Natural killer cell (primary cell): Measurements from ENCODE around the gene ULK4. TPM values are rescaled to one million over a fixed set of nuclear protein-coding genes. Genes with fewer than 3 reads are reported as not detected.

Source experiments
- ATAC-seq, 3 donors: fragments of 150-1000 bp in 2 of 3; fragments of 200-7000 bp in 1 of 3; cut with Tn5 transposase; 1 replicate in 1 of 3; 2 replicates in 2 of 3; pipeline ENCODE4 v1.10.0; 2021; ENCODE audit warnings: mild to moderate bottlenecking in 2 of 3, moderate library complexity in 2 of 3
- DNase-seq, 2 donors: peaks; one replicate each; pipeline versions ENCODE4 v3.0.0 to v3.0.0-alpha.2; 2013 to 2021; ENCODE audit warnings: mixed read lengths in 1 of 2
- H3K27ac ChIP-seq: one replicate; pipeline ENCODE4 v1.5.1; 2013; ENCODE audit warnings: mild to moderate bottlenecking, low read length
- H3K27me3 ChIP-seq: one replicate; pipeline ENCODE4 v1.6.1; 2013; ENCODE audit warnings: low read length; ENCODE audit not compliant: control insufficient read depth, insufficient read depth
- H3K36me3 ChIP-seq: one replicate; pipeline ENCODE4 v1.6.1; 2013; ENCODE audit warnings: low read length; ENCODE audit not compliant: control insufficient read depth, insufficient read depth
- H3K4me1 ChIP-seq: one replicate; pipeline ENCODE4 v1.6.1; 2013; ENCODE audit warnings: low read length; ENCODE audit not compliant: control insufficient read depth, insufficient read depth
- H3K4me3 ChIP-seq: one replicate; pipeline ENCODE4 v1.5.1; 2013; ENCODE audit warnings: low read length
- H3K9me3 ChIP-seq: one replicate; pipeline ENCODE4 v1.6.1; 2013; ENCODE audit warnings: low read length; ENCODE audit not compliant: control insufficient read depth, insufficient read depth
- H3K27ac Mint-ChIP-seq, 2 donors: one replicate each; pipeline ENCODE4 v1.8.0; 2022; ENCODE audit warnings: mild to moderate bottlenecking in 2 of 2, mixed read lengths in 2 of 2, moderate library complexity in 1 of 2
- H3K27me3 Mint-ChIP-seq, 2 donors: one replicate each; pipeline ENCODE4 v1.8.0; 2022; ENCODE audit warnings: low read depth in 2 of 2, mixed read lengths in 2 of 2
- H3K36me3 Mint-ChIP-seq: one replicate; pipeline ENCODE4 v1.8.0; 2022; ENCODE audit warnings: mixed read lengths
- H3K4me1 Mint-ChIP-seq, 2 donors: one replicate each; pipeline ENCODE4 v1.8.0; 2022; ENCODE audit warnings: mixed read lengths in 2 of 2
- H3K4me3 Mint-ChIP-seq: one replicate; pipeline ENCODE4 v1.8.0; 2022; ENCODE audit warnings: mild to moderate bottlenecking, moderate library complexity, mixed read lengths
- H3K9me3 Mint-ChIP-seq, 2 donors: one replicate each; pipeline ENCODE4 v1.8.0; 2022; ENCODE audit warnings: mixed read lengths in 2 of 2
- WGBS: methylation state at CpG from one replicate; pipeline ENCODE4 v1.1.7; 2013; ENCODE audit warnings: missing lambda C conversion rate; ENCODE audit not compliant: insufficient coverage; 5-methylcytosine and 5-hydroxymethylcytosine counted together
- intact Hi-C: fragments of 100-400 bp; cut with micrococcal nuclease; formaldehyde crosslinking; loops from one replicate; pipeline ENCODE4 v1.14.2; 2022
- total RNA-seq, 4 donors: library from RNA; stranded (reverse); fragments of 120-200 nt in 1 of 4; gene quantifications; one replicate each; pipeline versions ENCODE4 v1.2.3 to v1.2.4, GENCODE V29; 2013 to 2022
- TF ChIP-seq, protein P1 (sequence below): fragments of 200-600 bp; IDR thresholded peaks from one replicate; pipeline ENCODE4 v1.8.0; 2022; ENCODE audit warnings: antibody characterized with exemption

ULK4 gene
- total RNA-seq, 3 donors from 2014 or later (not counting 1 experiment from before 2014, with no cell fraction given): 19.2 to 25.7 (median 21.2) TPM

DNA sequence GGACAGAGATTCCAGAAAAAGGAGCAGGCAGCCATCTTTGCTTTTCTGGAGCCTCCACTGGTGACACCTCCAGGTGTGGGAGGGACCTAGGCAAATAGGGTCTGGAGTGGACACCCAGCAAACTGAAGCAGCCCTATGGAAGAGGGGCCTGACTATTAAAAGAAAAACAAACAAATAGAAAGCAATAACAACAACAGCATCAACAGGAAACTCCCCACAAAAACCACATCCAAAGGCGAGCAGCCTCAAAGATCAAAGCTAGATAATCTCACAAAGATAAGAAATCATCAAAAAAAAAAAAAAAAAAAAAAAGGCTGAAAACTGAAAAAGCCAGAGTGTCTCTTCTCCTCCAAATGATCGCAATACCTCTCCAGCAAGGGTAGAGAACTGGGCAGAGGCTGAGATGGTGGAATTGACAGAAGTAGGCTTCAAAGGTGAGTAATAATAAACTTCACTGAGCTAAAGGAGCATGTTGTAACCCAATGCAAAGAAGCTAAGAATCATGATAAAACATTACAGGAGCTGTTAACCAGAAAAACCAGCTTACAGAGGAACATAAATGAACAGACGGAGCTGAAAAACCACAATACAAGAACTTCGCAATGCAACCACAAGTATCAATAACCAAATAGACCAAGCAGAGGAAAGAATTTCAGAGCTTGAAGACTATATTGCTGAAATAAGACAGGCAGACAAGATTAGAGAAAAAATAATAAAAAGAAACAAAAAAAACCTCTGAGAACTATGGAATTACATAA is 537.2 kb downstream of the ULK4 start:
- Histone ChIP-seq H3K4me3 (no peak overlapping the region), H3K4me1 (peaks cover 14% of the 10 kb centered on the region), H3K27me3 (no peaks in the 10 kb centered on the region), H3K36me3 (no peaks in the 10 kb centered on the region), H3K9me3 (no peaks in the 10 kb centered on the region), H3K27ac (no peak overlapping the region)
- peak in 2 of 3 donors; percentile 26 to 29 for ATAC-seq
- peak in 1 of 2 donors; percentile 17 for DNase-seq
- intact Hi-C loops: no loop called here
- WGBS: 50% methylated on average over 1 of the region's 4 CpGs
- Mint-ChIP-seq H3K27ac (peak overlapping the region; percentile 61 to 74), H3K4me1 (peaks cover 28 to 33% of the 10 kb centered on the region in 2 donors), H3K36me3 (peaks cover 7% of the 10 kb centered on the region), H3K4me3 (peak overlapping the region; percentile 74), H3K9me3 (peaks cover 2 to 9% of the 10 kb centered on the region in 2 donors), H3K27me3 (no peaks in the 10 kb centered on the region)
- TF ChIP-seq, protein P1, sequence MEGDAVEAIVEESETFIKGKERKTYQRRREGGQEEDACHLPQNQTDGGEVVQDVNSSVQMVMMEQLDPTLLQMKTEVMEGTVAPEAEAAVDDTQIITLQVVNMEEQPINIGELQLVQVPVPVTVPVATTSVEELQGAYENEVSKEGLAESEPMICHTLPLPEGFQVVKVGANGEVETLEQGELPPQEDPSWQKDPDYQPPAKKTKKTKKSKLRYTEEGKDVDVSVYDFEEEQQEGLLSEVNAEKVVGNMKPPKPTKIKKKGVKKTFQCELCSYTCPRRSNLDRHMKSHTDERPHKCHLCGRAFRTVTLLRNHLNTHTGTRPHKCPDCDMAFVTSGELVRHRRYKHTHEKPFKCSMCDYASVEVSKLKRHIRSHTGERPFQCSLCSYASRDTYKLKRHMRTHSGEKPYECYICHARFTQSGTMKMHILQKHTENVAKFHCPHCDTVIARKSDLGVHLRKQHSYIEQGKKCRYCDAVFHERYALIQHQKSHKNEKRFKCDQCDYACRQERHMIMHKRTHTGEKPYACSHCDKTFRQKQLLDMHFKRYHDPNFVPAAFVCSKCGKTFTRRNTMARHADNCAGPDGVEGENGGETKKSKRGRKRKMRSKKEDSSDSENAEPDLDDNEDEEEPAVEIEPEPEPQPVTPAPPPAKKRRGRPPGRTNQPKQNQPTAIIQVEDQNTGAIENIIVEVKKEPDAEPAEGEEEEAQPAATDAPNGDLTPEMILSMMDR: no peak

DNA sequence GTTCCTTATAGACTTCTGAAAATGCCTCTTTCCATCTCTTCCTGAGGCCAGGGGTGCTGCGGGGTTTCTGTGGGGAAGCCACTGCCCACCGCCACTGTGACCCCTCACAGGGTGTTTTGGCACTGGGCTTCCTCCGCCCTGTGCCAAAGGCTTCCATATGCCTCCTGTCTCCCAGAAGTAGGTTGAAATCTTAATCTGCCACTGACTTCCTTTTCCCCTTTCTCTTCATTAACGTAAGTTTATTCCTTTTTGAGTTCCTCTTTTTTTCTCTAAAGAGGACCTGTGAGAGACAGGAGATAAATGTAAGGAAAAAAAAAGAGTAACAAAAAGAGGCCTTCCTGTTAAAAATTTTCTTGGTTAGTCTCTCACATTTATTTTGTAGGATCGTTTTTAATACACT is 542.1 kb downstream of the ULK4 start:
- TF ChIP-seq, protein P1: no peak
- ATAC-seq (peak in 1 of 3 donors; percentile 5), DNase-seq (no peak)
- Mint-ChIP-seq H3K4me1 (peaks cover 42 to 58% of the 10 kb centered on the region in 2 donors), H3K27me3 (no peaks in the 10 kb centered on the region), H3K9me3 (no peaks in the 10 kb centered on the region), H3K36me3 (no peaks in the 10 kb centered on the region), H3K4me3 (peak overlapping the region; percentile 76), H3K27ac (peak overlapping the region; percentile 76 to 81)
- Histone ChIP-seq H3K9me3 (no peaks in the 10 kb centered on the region), H3K27ac (peak overlapping the region; percentile 39), H3K27me3 (no peaks in the 10 kb centered on the region), H3K36me3 (no peaks in the 10 kb centered on the region), H3K4me3 (no peak overlapping the region), H3K4me1 (peaks cover 26% of the 10 kb centered on the region)
- intact Hi-C loops: loop anchor here (1.0 kb wide), 1 partner anchor 15 kb away; no protein-coding TSS in a partner anchor
- 19% methylated on average over 3 of the region's 5 CpGs for WGBS

DNA sequence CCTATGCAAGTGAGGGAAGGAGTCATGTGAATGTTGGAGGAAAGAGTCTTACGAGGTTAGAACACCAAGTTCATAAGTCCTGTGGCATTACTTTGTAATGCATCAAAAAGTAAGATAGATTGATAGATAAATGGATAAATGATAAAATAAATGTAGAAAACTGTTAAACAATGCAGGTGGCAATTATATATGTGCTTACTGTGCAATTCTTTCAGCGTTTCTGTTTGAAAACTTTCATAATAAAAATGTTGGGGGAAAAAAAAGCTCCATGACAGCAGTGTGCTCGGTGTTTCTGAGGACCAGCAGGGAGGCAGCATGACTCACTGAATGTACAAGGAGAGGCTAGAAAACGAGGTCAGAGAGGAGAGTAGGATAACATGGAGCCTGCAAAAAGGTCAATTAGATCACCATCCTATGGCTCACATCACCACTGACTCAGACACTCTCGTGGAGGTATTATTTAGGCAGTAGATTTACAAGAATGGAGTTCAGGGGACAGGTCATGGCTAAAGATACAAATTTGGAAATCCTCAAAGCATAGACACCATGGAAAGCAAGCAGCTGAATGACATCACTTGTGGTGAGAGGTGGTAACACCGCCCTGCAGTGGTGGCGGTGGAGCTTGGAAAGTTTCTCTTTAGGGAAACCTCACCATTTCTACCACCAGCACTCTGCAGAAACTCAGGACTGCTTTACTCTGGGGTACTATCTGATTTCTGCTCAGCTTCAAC is 542.8 kb downstream of the ULK4 start:
- Mint-ChIP-seq H3K4me3 (peak overlapping the region; percentile 76), H3K27ac (peak overlapping the region; percentile 76 to 81), H3K27me3 (no peaks in the 10 kb centered on the region), H3K9me3 (no peaks in the 10 kb centered on the region), H3K4me1 (peaks cover 36 to 52% of the 10 kb centered on the region in 2 donors), H3K36me3 (no peaks in the 10 kb centered on the region)
- WGBS: 40% methylated on average over 5 of the region's 7 CpGs
- DNase-seq: peak; percentile 51 to 53
- no peaks in the 10 kb centered on the region for H3K36me3 ChIP-seq
- H3K4me3 ChIP-seq: no peak overlapping the region
- peak; percentile 85 to 95 (median 87) for ATAC-seq
- peak overlapping the region; percentile 39 for H3K27ac ChIP-seq
- TF ChIP-seq, protein P1: no peak
- H3K4me1 ChIP-seq: peaks cover 20% of the 10 kb centered on the region
- intact Hi-C loops: loop anchor here (1.0 kb wide), 1 partner anchor 14 kb away; no protein-coding TSS in a partner anchor
- no peaks in the 10 kb centered on the region for H3K9me3 ChIP-seq
- no peaks in the 10 kb centered on the region for H3K27me3 ChIP-seq
